22Rv1 (cell line): Measurements from ENCODE around the gene RAB40B.
A peak's percentile ranks its signal among the peaks of the same experiment; 100 is the strongest.

ENCODE experiments used
- H3K27ac ChIP-seq: fragments of 450-650 bp; 2 replicates; pipeline ENCODE4 v1.5.1; 2017
- CTCF ChIP-seq: fragments of 450-650 bp; IDR thresholded peaks from 2 replicates; pipeline ENCODE4 v1.5.1; 2017; ENCODE audit warnings: mild to moderate bottlenecking
- ZFX ChIP-seq: fragments of 450-650 bp; IDR thresholded peaks from 2 replicates; pipeline ENCODE4 v1.6.1; 2017; ENCODE audit warnings: antibody characterized with exemption, borderline replicate concordance

Gene RAB40B

GRCh38 chr17:82686366-82687324 is 11.9 kb downstream of the RAB40B start:
- peak overlapping the region; percentile 54 for H3K27ac ChIP-seq
- TF ChIP-seq CTCF (no peak), ZFX (no peak)

GRCh38 chr17:82685291-82685690 is 13.2 kb downstream of the RAB40B start:
- H3K27ac ChIP-seq, result peak overlapping the region; percentile 34
- TF ChIP-seq ZFX, result no peak
- TF ChIP-seq CTCF, result no peak

GRCh38 chr17:82684228-82684841 is 14.2 kb downstream of the RAB40B start:
- TF ChIP-seq CTCF, result no peak
- H3K27ac ChIP-seq, result peak overlapping the region; percentile 81

- H3K27ac ChIP-seq, result peak overlapping the region; percentile 81
- no peak for TF ChIP-seq CTCF
- no peak for TF ChIP-seq ZFX
Observed at GRCh38 chr17:82683534-82683933, 15.0 kb downstream of the RAB40B start.

- no peak overlapping the region for H3K27ac ChIP-seq
- TF ChIP-seq CTCF (no peak), ZFX (no peak)
Observed at GRCh38 chr17:82681547-82681946, 17.0 kb downstream of the RAB40B start.

GRCh38 chr17:82679586-82680465 is 18.7 kb downstream of the RAB40B start:
- no peak overlapping the region for H3K27ac ChIP-seq
- no peak for TF ChIP-seq CTCF
- no peak for TF ChIP-seq ZFX
